ENCODE data around the gene CFD. TPM values are rescaled to one million over a fixed set of nuclear protein-coding genes. Genes with fewer than 3 reads are reported as not detected.
A peak's percentile ranks its signal among the peaks of the same experiment; 100 is the strongest.

CFD gene
- polyA plus RNA-seq, 1 donor (not counting 4 experiments of a cell fraction or from before 2014, with no cell fraction given): 0.47 TPM

GRCh38 chr19:861141-861755, 1.8 kb downstream of the CFD start:
- no peaks in the 10 kb centered on the region for H4K20me1 ChIP-seq (ENCODE audit: control insufficient read depth, extremely low read depth, insufficient read depth, low read length)
- no peak overlapping the region for H3K4me3 ChIP-seq (ENCODE audit: control insufficient read depth in 2 of 3, extremely low read depth in 1 of 3, insufficient read depth in 2 of 3, low read depth in 1 of 3, low read length in 3 of 3)
- H3K9ac ChIP-seq (ENCODE audit: control insufficient read depth, extremely low read depth, insufficient read depth, low read length): no peak overlapping the region
- TF ChIP-seq EZH2 (IDR thresholded peaks at IDR 0.05; ENCODE audit: low read length) (no peak), CTCF (optimal IDR thresholded peaks at IDR 0.05 in 1 of 3, IDR thresholded peaks at IDR 0.05 in 1 of 3, conservative IDR thresholded peaks at IDR 0.05 in 1 of 3; ENCODE audit: extremely low read depth in 1 of 3, insufficient read depth in 2 of 3, low read length in 3 of 3) (no peak)
- H3K4me1 ChIP-seq (ENCODE audit: control insufficient read depth, extremely low read depth, insufficient read depth, low read length): peaks cover 3% of the 10 kb centered on the region
- H3K79me2 ChIP-seq (ENCODE audit: control insufficient read depth, insufficient read depth, low read length): no peaks in the 10 kb centered on the region
- no peak overlapping the region for H3K27ac ChIP-seq (ENCODE audit: control insufficient read depth, insufficient read depth, low read length)
- no peaks in the 10 kb centered on the region for H3K9me3 ChIP-seq (ENCODE audit: control insufficient read depth, low read depth, low read length)
- no peaks in the 10 kb centered on the region for H3K9me1 ChIP-seq (ENCODE audit: control insufficient read depth, extremely low read depth, insufficient read depth, low read length)
- no peak overlapping the region for H2AFZ ChIP-seq (ENCODE audit: control insufficient read depth, low read length)
- dilution Hi-C loops (cut with MboI; ENCODE audit: extremely low pct_ligation_motif_present, low sequenced_read_pairs): no loop called here
- DNase-seq (ENCODE audit: low read depth, low spot score): no peak
- FAIRE-seq: no peak
- H3K4me2 ChIP-seq (ENCODE audit: control insufficient read depth, extremely low read depth, insufficient read depth, low read depth, low read length): peak overlapping the region; percentile 37
- peaks cover 12% of the 10 kb centered on the region for H3K27me3 ChIP-seq (ENCODE audit: control insufficient read depth, extremely low read depth, insufficient read depth, low read length)
- no peaks in the 10 kb centered on the region for H3K36me3 ChIP-seq (ENCODE audit: control insufficient read depth in 2 of 2, extremely low read depth in 1 of 2, insufficient read depth in 2 of 2, low read length in 2 of 2)

- no peak for FAIRE-seq
- H2AFZ ChIP-seq (ENCODE audit: control insufficient read depth, low read length): no peak overlapping the region
- H3K4me2 ChIP-seq (ENCODE audit: control insufficient read depth, extremely low read depth, insufficient read depth, low read depth, low read length): peak overlapping the region; percentile 37
- no peaks in the 10 kb centered on the region for H3K9me3 ChIP-seq (ENCODE audit: control insufficient read depth, low read depth, low read length)
- peaks cover 12% of the 10 kb centered on the region for H3K27me3 ChIP-seq (ENCODE audit: control insufficient read depth, extremely low read depth, insufficient read depth, low read length)
- dilution Hi-C loops (cut with MboI; ENCODE audit: extremely low pct_ligation_motif_present, low sequenced_read_pairs): no loop called here
- no peak overlapping the region for H3K4me3 ChIP-seq (ENCODE audit: control insufficient read depth in 2 of 3, extremely low read depth in 1 of 3, insufficient read depth in 2 of 3, low read depth in 1 of 3, low read length in 3 of 3)
- H3K36me3 ChIP-seq (ENCODE audit: control insufficient read depth in 2 of 2, extremely low read depth in 1 of 2, insufficient read depth in 2 of 2, low read length in 2 of 2): no peaks in the 10 kb centered on the region
- peaks cover 3% of the 10 kb centered on the region for H3K4me1 ChIP-seq (ENCODE audit: control insufficient read depth, extremely low read depth, insufficient read depth, low read length)
- TF ChIP-seq EZH2 (IDR thresholded peaks at IDR 0.05; ENCODE audit: low read length) (no peak), CTCF (optimal IDR thresholded peaks at IDR 0.05 in 1 of 3, IDR thresholded peaks at IDR 0.05 in 1 of 3, conservative IDR thresholded peaks at IDR 0.05 in 1 of 3; ENCODE audit: extremely low read depth in 1 of 3, insufficient read depth in 2 of 3, low read length in 3 of 3) (peak in 2 of 3 experiments; percentile 37 to 50)
- no peak overlapping the region for H3K9ac ChIP-seq (ENCODE audit: control insufficient read depth, extremely low read depth, insufficient read depth, low read length)
- H3K9me1 ChIP-seq (ENCODE audit: control insufficient read depth, extremely low read depth, insufficient read depth, low read length): no peaks in the 10 kb centered on the region
- no peaks in the 10 kb centered on the region for H4K20me1 ChIP-seq (ENCODE audit: control insufficient read depth, extremely low read depth, insufficient read depth, low read length)
- no peak overlapping the region for H3K27ac ChIP-seq (ENCODE audit: control insufficient read depth, insufficient read depth, low read length)
- no peak for DNase-seq (ENCODE audit: low read depth, low spot score)
- H3K79me2 ChIP-seq (ENCODE audit: control insufficient read depth, insufficient read depth, low read length): no peaks in the 10 kb centered on the region
Observed at GRCh38 chr19:861756-862580, 2.5 kb downstream of the CFD start.
